ENCODE measurements around the gene CBLN2. TPM values are rescaled to one million over a fixed set of nuclear protein-coding genes. Genes with fewer than 3 reads are reported as not detected.

CBLN2 gene
- total RNA-seq, 1 experiment from 2014 or later: not detected

DNA sequence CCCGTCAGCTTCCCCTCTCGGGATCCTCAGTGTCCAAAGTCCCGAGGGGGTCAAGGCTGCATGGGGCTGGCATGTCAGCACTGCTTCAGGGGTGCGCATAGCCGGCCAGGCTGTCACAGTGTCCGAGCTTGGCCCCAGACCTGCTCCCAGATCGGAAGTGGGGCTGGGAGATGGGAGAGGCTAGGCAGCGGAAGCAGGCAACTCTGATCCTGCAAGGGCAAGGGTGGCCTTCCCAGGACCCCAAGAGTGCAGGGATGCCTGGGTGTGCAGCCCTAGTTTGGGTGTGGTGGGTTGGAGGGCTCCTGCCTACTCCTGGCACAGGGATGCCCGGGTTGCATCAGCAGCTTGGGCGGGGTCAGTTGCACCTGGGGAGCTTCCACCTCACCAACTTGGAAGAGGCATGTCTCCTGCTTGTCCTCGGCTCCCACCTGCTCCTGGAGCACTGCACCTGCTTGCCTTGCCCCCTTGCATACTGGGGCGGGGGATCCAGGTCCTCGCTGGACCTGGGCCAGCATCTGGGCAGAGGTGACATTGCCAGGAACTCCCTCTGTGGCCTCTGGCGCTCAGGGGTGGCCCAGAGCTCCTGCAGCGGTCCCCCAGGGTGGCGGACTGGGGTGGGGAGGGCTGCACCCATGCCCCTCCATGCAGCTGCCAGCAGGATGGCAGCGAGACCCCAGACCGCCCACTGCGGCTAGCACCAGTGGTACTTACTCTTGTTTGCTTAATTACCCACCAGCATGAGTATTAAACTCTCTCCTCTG, 41.3 kb downstream of the CBLN2 start:
- ChIA-PET POLR2A (no interaction called here), RAD21 (ENCODE audit: low non-redundant PET in 1 of 2, low total read pairs in 2 of 2, uncharacterized antibody in 2 of 2, unreplicated experiment in 2 of 2) (no interaction called here), CTCF (no interaction called here)
- TF ChIP-seq CBX3 (IDR thresholded peaks at IDR 0.05; ENCODE audit: low read depth) (no peak), FOSL1 (IDR thresholded peaks at IDR 0.05; ENCODE audit: low read depth) (no peak), SRF (IDR thresholded peaks at IDR 0.05; ENCODE audit: low read depth) (no peak), EGR1 (IDR thresholded peaks at IDR 0.05; ENCODE audit: low read depth) (no peak), RAD21 (IDR thresholded peaks at IDR 0.05; ENCODE audit: low read depth) (no peak), YY1 (IDR thresholded peaks at IDR 0.05; ENCODE audit: extremely low read depth, insufficient replicate concordance, low read depth, low read length) (no peak), POLR2A (IDR thresholded peaks at IDR 0.05; ENCODE audit: borderline replicate concordance, extremely low read depth, insufficient read depth, insufficient read length) (no peak), CEBPB (IDR thresholded peaks at IDR 0.05; ENCODE audit: low read depth) (no peak), ELF1 (IDR thresholded peaks at IDR 0.05; ENCODE audit: borderline replicate concordance, low read depth) (no peak), ZFX (IDR thresholded peaks at IDR 0.05) (no peak)
- TF ChIP-seq, protein P1, sequence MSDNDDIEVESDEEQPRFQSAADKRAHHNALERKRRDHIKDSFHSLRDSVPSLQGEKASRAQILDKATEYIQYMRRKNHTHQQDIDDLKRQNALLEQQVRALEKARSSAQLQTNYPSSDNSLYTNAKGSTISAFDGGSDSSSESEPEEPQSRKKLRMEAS (IDR thresholded peaks at IDR 0.05): no peak
- TF ChIP-seq, protein P2, sequence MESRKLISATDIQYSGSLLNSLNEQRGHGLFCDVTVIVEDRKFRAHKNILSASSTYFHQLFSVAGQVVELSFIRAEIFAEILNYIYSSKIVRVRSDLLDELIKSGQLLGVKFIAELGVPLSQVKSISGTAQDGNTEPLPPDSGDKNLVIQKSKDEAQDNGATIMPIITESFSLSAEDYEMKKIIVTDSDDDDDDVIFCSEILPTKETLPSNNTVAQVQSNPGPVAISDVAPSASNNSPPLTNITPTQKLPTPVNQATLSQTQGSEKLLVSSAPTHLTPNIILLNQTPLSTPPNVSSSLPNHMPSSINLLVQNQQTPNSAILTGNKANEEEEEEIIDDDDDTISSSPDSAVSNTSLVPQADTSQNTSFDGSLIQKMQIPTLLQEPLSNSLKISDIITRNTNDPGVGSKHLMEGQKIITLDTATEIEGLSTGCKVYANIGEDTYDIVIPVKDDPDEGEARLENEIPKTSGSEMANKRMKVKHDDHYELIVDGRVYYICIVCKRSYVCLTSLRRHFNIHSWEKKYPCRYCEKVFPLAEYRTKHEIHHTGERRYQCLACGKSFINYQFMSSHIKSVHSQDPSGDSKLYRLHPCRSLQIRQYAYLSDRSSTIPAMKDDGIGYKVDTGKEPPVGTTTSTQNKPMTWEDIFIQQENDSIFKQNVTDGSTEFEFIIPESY (IDR thresholded peaks at IDR 0.05; ENCODE audit: extremely low read depth, insufficient replicate concordance, low read length): no peak
- TF ChIP-seq, protein P3, sequence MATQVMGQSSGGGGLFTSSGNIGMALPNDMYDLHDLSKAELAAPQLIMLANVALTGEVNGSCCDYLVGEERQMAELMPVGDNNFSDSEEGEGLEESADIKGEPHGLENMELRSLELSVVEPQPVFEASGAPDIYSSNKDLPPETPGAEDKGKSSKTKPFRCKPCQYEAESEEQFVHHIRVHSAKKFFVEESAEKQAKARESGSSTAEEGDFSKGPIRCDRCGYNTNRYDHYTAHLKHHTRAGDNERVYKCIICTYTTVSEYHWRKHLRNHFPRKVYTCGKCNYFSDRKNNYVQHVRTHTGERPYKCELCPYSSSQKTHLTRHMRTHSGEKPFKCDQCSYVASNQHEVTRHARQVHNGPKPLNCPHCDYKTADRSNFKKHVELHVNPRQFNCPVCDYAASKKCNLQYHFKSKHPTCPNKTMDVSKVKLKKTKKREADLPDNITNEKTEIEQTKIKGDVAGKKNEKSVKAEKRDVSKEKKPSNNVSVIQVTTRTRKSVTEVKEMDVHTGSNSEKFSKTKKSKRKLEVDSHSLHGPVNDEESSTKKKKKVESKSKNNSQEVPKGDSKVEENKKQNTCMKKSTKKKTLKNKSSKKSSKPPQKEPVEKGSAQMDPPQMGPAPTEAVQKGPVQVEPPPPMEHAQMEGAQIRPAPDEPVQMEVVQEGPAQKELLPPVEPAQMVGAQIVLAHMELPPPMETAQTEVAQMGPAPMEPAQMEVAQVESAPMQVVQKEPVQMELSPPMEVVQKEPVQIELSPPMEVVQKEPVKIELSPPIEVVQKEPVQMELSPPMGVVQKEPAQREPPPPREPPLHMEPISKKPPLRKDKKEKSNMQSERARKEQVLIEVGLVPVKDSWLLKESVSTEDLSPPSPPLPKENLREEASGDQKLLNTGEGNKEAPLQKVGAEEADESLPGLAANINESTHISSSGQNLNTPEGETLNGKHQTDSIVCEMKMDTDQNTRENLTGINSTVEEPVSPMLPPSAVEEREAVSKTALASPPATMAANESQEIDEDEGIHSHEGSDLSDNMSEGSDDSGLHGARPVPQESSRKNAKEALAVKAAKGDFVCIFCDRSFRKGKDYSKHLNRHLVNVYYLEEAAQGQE (IDR thresholded peaks at IDR 0.05; ENCODE audit: low read depth): no peak
- TF ChIP-seq, protein P4, sequence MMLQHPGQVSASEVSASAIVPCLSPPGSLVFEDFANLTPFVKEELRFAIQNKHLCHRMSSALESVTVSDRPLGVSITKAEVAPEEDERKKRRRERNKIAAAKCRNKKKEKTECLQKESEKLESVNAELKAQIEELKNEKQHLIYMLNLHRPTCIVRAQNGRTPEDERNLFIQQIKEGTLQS (IDR thresholded peaks at IDR 0.05): no peak
- TF ChIP-seq, protein P5, sequence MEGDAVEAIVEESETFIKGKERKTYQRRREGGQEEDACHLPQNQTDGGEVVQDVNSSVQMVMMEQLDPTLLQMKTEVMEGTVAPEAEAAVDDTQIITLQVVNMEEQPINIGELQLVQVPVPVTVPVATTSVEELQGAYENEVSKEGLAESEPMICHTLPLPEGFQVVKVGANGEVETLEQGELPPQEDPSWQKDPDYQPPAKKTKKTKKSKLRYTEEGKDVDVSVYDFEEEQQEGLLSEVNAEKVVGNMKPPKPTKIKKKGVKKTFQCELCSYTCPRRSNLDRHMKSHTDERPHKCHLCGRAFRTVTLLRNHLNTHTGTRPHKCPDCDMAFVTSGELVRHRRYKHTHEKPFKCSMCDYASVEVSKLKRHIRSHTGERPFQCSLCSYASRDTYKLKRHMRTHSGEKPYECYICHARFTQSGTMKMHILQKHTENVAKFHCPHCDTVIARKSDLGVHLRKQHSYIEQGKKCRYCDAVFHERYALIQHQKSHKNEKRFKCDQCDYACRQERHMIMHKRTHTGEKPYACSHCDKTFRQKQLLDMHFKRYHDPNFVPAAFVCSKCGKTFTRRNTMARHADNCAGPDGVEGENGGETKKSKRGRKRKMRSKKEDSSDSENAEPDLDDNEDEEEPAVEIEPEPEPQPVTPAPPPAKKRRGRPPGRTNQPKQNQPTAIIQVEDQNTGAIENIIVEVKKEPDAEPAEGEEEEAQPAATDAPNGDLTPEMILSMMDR (IDR thresholded peaks at IDR 0.05 in 2 of 3, conservative IDR thresholded peaks at IDR 0.05 in 1 of 3; ENCODE audit: borderline replicate concordance in 1 of 3, insufficient read depth in 1 of 3, low read depth in 2 of 3, low read length in 2 of 3): no peak
- no peaks in the 10 kb centered on the region for H3K79me2 ChIP-seq (ENCODE audit: insufficient read depth, low read length)
- no peak overlapping the region for H2AFZ ChIP-seq (ENCODE audit: low read depth, low read length, poor library complexity, severe bottlenecking)
- no peak for DNase-seq (ENCODE audit: low read depth, low spot score)
- H3K4me2 ChIP-seq (ENCODE audit: low read length): no peak overlapping the region
- H3K4me1 ChIP-seq (ENCODE audit: control insufficient read depth in 1 of 2, insufficient read depth in 2 of 2, low read length in 2 of 2): no peaks in the 10 kb centered on the region
- intact Hi-C loops (cut with micrococcal nuclease): no loop called here
- no TSS peak for BruUV-seq (replicated peaks)
- no peaks in the 10 kb centered on the region for H3K36me3 ChIP-seq (ENCODE audit: control insufficient read depth in 1 of 2, insufficient read depth in 2 of 2, low read length in 2 of 2)
- no peak overlapping the region for H3K27ac ChIP-seq (ENCODE audit: low read depth, low read length)
- peaks cover 4 to 33% of the 10 kb centered on the region in 2 experiments; a peak in 3 of 4 replicates for H3K9me3 ChIP-seq (ENCODE audit: control insufficient read depth in 1 of 2, insufficient read depth in 1 of 2, low read depth in 1 of 2, low read length in 2 of 2)
- ATAC-seq: no peak
- H3K9me2 ChIP-seq (ENCODE audit: insufficient read depth): no peaks in the 10 kb centered on the region
- no peaks in the 10 kb centered on the region for H4K20me1 ChIP-seq (ENCODE audit: insufficient read depth)
- no peaks in the 10 kb centered on the region for H3K27me3 ChIP-seq (ENCODE audit: insufficient read depth, low read length)
- H3K9ac ChIP-seq (ENCODE audit: low read length): no peak overlapping the region
- H3K4me3 ChIP-seq (replicated peaks in 1 of 2; ENCODE audit: low read depth in 1 of 2, low read length in 2 of 2): no peak overlapping the region
